NCI-H2227 treated with DMSO at 0.1 percent for 48 hours (cell line): ENCODE data around the gene TMEM223.
"Not testable (repeated sequence)": the region's sequence is repeated elsewhere in the genome, so short reads cannot be mapped to it uniquely, and the experiment has no call there.

Source experiments
- DNase-seq: peaks from one replicate; lab custom pipeline; 2025; lab: John Stamatoyannopoulos, UW

The TMEM223 gene

GRCh38 chr11:62752994-62753735 is 38.6 kb downstream of the TMEM223 start:
- DNase-seq = no peak

- no peak for DNase-seq
Observed at GRCh38 chr11:62752177-62752785, 39.5 kb downstream of the TMEM223 start.

- not testable (repeated sequence) for DNase-seq
Observed at GRCh38 chr11:62749931-62750330, 41.9 kb downstream of the TMEM223 start.

- DNase-seq = no peak
Observed at GRCh38 chr11:62747475-62748160, 44.2 kb downstream of the TMEM223 start.
